HS-5 (cell line): ENCODE results near the gene GTF2H4.
A peak's percentile ranks its signal among the peaks of the same experiment; 100 is the strongest.

Experiments used
- DNase-seq: peaks from one replicate; pipeline ENCODE4 v3.0.0-alpha.2; 2012; ENCODE audit warnings: low read depth

GTF2H4 gene

DNA sequence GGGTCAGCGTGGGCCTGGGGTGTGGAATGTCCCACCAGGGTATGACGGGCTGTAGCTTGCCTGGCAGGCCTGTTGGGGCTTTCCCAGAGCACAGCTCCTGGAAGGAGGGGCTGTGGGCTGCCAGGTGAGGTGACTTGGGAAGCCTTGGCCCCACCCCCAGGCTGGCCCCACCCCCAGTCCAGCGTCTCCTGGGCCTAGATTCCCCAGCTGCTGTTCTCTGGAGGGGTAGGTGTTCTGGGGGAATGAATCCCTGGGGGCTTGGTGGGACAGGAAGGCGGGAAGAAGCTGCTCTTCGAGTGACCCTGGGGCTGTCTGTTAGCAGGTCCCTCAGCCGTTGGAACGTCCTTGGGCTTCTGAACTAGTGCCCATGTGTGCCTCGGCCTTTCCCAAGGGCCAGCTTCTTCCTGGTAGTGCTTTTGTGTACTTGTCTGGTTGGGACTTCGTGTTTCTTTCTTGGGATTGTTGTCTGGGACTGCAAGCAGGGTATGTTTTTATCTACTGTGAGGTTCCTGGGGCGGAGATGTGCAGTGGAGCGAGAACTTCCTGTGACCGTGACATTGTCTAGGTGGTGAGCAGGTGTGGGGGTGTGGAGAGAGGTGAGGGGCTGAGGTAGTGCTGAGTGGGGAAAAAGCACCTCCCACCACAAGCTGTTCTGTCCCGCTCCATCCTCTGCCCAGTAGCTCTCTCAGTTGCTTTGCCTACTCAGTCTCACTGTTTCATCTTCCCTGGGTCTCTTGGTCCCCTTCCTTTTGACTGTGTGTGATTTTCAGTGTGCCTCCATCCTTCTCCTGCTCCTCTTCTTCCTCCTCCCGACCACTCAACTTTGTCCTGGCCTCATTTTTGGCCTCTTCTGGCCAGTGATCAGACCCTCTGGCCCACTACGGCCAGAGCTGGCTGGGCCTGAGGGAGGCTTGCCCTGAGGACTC, 25.0 kb upstream of the GTF2H4 start:
- DNase-seq: no peak

DNA sequence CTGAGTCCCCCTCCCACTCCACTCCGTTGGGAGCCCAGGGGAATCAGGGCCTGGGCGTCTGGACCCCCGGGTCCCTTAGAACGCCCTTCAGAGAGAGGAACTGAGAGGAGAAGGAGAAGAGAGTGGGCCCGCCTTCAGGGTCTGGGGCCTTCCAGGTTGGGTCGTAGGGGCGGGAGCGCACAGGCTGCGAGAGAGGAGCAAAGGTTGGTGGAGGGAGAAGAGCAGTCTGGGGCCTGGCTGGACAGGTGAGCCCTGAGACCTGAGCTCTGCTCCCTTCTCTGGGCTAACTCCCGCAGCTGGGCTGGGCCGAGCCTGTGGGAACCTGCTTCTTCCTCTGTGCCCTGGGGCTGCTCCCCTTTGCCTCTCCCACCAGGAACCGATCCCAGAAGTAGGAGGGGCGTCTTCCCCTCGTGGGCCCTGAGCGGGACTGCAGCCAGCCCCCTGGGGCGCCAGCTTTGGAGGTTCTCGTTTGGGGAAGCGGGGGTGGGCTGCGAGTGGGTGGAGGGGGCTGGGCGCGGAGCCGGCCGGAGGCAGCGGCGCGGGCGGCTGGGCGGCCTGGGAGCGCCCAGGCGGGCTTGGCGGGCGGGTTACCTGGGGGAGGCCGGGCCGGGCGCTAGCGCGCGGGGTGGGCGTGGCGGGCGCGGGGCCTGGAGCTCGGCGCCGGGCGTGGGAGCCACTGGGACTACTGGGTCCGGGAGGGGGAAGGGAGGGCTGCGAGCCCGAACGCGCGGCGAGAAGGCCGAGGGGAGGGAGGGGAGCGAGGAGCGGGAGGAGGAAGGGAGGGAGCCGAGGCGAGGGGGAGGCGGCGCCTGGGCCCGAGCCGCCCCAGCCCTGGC, 24.1 kb upstream of the GTF2H4 start, which contains the start of gene DDR1:
Gene DDR1 (plus strand): TSS at position 835 of the 836 bp plus-strand sequence. CDS start 4,211 bp downstream, outside the sequence.
- no peak for DNase-seq

DNA sequence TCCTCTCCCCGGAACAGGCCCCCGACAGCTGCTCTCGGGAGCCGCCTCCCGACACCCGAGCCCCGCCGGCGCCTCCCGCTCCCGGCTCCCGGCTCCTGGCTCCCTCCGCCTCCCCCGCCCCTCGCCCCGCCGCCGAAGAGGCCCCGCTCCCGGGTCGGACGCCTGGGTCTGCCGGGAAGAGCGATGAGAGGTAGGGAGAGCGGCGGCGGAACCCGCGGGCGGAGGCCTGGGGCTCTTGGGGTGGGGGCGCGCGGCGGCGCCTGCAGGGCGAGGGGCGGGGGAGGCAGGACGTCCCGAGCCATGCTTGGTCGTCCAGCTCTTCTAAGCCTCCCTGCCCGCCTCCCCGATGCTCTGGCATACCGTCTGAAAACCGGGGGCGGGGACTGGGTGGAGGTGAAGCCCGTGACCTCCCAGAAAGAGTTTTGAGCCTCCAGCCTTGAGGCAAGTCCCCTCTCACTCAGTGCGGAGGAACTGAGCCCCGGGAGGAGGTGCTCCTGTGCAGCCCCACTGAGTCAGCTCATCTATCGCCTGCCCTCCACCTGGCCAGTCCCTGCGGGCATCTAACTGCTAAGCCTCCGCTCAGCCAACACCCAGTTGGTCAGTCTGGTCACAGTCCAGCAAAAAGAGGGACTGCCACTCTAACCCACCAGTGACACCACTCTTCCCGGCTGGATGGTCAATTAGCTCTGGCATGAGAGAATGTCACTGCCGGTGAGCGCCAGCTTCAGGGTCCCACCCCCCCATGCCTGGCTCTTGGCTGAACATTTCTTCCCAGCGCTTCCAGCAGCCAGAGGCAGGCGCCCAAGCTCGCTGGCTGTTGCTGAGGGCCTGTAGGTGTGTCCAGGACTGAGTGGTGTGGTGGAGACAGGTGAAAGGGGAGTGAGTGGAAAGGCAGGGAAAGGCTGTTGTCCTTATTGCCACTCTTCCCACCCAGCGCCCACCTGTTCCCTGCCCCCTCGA, 23.2 kb upstream of the GTF2H4 start:
- no peak for DNase-seq

DNA sequence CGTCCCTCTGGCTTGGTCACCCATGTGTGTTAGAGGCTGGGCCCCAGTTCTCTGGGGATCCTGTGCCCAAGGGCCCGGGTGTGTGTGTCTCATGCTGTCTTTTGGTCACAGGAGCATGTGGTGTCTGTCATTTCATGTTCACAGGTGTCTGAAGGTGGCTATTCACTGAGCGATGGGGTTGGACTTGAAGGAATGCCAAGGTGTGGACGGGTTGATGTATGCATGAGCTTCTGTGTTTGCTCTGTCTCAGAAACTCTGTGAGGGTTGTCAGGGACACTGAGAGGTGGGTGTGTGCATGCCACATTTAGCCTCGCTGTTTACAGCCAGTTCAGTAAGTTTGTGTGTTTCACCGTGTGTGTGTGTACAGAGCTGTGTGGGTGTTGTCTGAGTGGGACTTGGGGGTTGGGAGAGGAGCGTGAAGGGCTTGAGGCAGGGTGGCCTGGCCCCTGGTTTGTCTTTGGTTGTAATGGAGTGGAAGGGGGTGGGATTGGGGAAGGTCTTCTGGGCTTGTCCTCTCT, 22.5 kb upstream of the GTF2H4 start:
- no peak for DNase-seq

DNA sequence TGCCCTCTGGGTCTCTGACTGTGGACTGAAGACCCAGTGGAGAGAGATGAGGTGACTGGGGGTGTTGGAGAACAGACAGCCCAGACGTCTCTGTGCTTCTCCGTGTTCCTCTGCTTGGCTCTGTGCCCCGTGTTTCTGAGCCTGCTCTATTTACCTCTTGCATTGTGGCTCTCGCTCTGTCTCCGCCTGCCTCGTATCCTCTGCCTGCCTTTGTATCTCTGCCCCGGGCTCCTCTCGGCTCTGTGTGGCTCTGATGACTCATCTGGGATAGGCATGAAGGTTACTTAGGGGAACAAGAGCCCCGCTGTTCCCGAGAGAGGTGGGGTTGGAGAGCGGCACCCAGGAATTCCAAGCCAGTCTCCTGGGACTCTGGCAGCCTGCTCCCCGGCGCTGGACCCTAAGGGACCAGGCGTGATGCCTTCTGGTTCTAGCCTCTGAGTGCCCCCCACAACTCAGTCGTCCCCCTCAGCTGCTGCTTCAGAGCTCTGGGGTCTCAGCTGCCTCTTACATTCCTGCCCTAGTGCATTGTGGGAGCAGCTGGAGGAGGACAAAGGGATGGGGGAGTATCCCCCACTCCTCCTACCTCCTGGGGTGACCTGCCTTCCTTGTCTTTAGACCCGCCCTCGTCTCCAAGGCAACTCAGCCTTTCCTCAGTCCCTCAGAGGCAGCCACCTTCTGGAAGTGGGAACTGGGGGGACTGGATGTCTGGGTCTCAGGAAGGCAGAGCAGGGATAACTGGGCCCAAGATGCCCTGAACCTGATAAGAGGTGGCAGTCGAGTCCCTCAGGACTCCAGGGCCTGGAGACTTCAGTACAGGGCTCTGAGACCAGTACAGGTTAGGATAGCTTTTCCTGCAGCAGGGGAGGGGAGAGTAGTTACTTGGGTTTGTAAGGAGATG, 21.8 kb upstream of the GTF2H4 start:
- peak; percentile 53 for DNase-seq

DNA sequence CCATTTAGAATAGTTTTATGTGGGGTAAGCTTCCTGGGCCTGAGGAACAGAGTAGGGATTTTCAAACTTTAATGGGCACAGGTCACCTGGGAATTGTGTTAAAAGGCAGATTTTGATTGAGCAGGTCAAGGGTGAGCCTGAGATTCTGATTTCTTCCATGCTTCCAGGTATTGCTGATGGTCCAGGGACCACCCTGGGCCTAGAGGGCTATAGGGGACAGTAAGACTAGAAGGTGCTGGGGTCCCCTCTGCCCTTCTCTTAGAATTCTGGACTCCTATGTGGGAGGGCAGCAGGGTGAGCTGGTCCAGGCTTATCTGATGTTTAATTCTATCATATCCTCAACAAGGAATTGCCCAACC, 21.1 kb upstream of the GTF2H4 start:
- no peak for DNase-seq

DNA sequence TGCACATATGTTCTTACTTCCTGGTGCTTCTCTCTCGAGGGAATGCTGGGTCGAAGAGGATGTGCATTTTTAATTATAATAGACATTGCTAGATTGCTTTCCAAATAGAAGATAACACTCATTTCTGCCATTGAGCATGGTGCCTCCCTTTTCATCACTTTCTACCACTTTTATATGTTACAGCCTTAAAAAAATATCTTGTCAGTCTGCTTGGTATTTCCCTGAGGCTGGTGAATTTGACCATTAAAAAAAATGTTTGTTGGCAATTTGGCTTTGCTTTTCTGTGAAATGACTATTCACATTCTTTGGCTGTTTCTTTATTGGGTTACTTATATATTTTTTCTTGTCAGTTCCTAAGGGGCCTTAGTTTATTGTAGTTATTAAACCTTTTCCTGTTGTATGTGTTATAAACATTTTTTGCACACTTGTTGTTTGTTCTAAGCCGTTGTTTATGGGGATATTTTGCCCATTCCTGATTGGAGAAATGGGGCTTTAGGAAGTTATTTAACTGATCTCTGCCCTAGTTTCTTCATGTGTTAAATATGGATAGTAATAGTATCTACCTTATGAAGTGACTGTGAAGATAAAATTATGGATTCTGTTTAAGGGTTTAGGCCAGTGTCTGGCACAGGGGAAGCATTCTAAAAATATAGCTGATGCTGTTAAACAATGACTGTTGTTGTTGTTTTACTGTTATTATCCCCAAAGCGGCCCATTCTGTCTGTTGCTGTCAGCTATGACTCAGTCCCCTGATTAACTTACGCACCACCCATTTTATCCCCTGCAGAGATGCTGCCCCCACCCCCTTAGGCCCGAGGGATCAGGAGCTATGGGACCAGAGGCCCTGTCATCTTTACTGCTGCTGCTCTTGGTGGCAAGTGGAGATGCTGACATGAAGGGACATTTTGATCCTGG, 19.8 kb upstream of the GTF2H4 start:
- DNase-seq: no peak

DNA sequence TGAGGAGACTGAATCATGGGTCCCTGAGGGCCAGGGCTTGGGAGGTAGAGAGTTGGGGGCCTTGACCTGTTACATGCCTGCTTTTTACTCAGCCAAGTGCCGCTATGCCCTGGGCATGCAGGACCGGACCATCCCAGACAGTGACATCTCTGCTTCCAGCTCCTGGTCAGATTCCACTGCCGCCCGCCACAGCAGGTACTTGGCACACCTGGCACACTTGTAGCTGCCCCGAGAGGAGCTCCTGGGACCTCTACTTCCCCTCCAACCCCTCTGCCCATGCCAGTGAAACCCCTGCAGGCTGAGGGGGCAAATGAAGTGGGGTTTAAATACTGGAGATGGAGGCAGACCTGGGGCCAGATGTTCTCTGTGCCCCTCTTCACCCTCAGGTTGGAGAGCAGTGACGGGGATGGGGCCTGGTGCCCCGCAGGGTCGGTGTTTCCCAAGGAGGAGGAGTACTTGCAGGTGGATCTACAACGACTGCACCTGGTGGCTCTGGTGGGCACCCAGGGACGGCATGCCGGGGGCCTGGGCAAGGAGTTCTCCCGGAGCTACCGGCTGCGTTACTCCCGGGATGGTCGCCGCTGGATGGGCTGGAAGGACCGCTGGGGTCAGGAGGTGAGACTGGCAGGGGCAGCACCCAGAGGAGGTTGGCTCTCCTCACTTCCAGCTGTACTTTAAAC, 19.1 kb upstream of the GTF2H4 start:
- DNase-seq: no peak

DNA sequence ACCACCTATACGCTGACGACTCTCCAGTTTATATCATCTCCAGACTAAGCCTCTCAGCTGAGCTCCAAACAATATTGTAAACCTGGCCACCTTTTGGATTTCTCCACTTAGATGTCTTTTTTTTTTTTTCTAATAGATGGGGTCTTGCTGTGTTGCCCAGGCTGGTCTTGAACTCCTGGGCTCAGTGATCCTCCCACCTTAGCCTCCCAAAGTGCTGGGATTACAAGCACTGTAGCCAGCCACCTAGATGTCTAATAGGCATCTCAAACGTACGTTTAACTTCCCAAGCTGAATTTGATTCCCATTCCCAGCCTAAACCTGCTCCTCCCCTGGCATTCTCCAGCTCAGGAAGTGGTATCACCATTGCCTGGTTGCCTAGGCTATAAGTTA, 18.5 kb upstream of the GTF2H4 start:
- DNase-seq: no peak

DNA sequence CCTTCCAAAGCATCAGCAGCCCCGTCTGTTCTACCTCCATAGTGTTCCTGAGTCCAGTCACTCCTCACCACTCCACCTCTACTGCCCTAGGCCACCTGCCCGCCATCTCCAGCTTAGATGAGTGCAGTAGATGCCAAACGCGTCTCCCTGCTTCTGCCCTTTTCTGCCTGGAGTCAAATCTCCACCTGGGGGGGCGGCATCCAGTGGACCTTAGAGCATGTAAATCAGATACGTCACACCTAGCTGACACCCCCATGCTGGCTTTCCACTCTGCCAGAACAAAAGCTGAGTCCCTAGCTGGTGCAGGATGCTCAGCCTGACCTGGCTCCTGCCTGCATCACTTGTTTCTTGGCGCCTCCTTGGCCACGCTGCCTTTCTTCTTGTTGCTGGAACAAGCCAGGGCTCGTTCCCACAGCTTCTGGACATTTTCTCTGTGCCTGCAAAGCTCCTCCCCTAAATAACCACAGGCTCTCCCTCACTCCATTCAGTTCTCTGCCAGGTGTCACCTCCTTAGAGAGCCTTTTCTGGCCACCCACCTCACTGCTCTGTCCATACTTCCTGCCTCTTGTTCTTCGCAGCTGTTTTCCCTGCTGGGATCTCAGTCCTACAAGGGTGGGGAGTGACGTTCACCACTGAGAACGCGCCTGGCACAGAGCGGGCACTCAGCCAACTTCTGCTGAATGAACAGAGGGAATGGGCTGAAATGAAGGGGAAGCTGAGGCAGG, 17.9 kb upstream of the GTF2H4 start:
- DNase-seq: no peak

DNA sequence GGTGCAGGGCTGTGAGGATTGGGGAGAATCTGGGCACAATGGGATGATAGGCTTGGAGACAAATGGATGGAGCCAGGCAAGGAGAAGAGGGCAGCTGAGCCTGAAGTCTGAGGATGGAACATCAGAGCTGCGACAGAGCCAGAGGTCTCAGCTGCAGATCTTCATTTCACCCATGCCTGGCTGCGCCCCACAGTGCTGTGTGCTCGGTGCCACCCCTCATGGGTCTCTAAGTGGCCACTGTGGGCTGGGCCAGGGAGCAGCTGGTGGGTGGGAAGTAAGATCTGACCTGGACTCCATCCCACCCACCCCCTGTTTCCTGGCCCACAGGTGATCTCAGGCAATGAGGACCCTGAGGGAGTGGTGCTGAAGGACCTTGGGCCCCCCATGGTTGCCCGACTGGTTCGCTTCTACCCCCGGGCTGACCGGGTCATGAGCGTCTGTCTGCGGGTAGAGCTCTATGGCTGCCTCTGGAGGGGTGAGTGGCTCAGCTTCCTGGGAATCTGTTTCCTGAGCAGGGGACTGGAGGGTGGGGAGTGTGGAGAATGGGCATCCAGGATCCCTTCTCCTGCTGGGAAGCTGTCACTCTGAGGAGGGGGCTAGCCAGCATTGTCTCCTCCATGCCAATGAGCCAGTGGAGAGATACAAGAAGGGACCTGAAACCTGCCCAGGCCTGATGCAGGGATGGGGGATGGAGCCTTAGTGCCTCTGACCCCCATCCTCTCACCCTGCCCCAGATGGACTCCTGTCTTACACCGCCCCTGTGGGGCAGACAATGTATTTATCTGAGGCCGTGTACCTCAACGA, 17.2 kb upstream of the GTF2H4 start:
- no peak for DNase-seq

DNA sequence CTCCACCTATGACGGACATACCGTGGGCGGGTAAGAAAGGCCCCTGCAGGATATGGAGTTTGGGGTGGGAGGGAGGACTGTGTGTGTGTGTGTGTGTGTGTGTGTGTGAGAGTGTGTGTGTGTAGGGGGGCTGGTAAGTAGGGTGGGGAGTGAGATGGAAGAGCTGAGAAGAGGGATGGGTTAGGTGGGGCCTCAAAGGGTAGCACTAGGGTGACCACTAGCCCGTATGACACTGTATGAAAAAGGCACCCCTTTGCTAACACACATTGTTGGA, 16.6 kb upstream of the GTF2H4 start:
- no peak for DNase-seq

DNA sequence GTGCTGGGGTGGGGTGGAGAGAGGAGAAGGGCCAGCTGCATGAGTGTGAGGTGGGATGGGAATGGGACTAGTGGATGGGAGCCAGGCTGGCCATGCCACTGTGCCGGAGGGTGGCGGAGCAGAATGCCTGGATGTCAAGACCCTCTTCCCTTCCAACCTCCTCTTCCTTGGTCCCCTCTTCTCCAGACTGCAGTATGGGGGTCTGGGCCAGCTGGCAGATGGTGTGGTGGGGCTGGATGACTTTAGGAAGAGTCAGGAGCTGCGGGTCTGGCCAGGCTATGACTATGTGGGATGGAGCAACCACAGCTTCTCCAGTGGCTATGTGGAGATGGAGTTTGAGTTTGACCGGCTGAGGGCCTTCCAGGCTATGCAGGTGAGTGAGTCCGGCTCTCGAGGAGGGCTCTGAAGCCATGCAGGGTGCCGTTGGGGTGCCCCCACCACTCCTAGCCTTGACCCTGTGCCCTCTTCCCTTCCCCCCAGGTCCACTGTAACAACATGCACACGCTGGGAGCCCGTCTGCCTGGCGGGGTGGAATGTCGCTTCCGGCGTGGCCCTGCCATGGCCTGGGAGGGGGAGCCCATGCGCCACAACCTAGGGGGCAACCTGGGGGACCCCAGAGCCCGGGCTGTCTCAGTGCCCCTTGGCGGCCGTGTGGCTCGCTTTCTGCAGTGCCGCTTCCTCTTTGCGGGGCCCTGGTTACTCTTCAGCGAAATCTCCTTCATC, 16.0 kb upstream of the GTF2H4 start:
- DNase-seq: no peak

DNA sequence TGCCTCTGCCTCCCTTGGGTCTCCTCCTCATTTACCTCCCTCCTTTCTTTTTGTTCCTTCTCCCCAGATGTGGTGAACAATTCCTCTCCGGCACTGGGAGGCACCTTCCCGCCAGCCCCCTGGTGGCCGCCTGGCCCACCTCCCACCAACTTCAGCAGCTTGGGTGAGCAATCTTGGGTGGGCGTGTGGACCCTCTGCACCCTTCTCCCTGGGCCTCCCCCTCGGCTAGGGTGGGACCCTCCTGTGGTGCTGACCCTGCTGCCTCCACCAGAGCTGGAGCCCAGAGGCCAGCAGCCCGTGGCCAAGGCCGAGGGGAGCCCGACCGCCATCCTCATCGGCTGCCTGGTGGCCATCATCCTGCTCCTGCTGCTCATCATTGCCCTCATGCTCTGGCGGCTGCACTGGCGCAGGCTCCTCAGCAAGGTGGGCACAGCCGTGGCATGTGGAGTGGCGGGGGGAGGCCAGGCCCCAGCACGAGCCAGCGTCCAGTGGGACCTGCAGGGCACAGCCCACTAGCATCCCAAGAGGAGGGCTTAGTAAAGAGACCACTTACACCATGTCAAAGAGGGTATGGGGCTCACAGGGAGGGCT, 14.9 kb upstream of the GTF2H4 start:
- DNase-seq: no peak

DNA sequence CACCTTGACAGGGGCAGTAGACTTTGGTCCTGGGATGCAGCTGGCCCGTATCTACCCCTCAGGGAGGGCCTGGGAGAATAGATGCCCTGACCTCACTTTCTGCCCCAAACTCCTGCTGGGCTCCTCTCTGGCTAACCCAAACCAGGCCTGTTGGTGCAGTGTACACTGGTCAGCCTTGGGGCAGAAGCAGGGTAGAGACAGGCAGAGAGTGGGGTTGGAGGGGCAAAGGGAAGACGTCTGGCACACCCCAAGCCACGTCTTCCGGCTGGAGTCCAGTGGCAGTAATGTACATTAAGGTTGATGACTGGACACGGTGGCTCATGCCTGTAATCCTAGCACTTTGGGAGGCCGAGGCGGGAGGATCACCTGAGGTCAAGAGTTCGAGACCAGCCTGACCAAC, 14.3 kb upstream of the GTF2H4 start:
- no peak for DNase-seq

DNA sequence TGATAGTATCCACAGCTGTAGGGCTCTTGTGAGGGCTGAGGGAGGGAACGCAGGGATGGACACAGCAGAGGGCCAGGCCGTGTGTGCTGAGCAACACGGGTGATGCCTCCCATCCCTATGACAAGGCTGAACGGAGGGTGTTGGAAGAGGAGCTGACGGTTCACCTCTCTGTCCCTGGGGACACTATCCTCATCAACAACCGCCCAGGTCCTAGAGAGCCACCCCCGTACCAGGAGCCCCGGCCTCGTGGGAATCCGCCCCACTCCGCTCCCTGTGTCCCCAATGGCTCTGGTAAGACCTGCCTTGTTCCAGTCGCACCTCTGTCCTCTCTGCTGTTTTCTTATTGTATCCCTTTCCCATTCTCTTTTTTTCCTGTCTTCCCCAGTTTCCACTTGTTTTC, 13.6 kb upstream of the GTF2H4 start:
- DNase-seq: no peak

DNA sequence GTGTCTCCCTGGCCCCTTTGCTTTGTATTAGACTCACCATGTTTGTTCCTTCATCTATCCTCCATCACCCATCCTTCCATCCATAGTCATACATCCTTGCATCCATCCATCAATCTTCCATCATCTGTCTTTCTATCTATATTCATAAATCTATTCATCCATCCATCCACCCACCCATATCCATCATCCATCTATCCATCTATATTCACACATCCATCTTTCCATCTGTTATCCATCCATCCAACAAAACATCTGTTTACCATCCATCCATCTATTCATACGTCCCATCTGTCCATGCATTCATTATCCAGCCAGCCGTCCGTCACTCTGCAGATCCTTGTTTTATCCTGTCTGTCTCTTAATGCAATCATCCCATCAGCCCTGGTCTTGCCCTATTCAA, 13.1 kb upstream of the GTF2H4 start:
- DNase-seq: no peak
